H1 (cell line): Measurements from ENCODE around the gene RNF4. TPM values are rescaled to one million over a fixed set of nuclear protein-coding genes. Genes with fewer than 3 reads are reported as not detected.

ENCODE experiments used
- CTCF ChIA-PET: fragments of 300-600 bp; sonication (Branson Sonifier 250); formaldehyde crosslinking; loops from one replicate; lab custom pipeline; 2021; ENCODE audit not compliant: partially characterized antibody; lab: Charles Lee
- POLR2A ChIA-PET: fragments of 300-600 bp; sonication (Branson Sonifier 250); formaldehyde crosslinking; loops from one replicate; lab custom pipeline; 2021; ENCODE audit warnings: inconsistent platforms; ENCODE audit not compliant: partially characterized antibody; lab: Charles Lee
- DNase-seq, 2 experiments: peaks; one replicate each; pipeline versions ENCODE4 v3.0.0 to v3.0.0-alpha.2; 2010 to 2022; ENCODE audit warnings: low spot score in 2 of 2, low read depth in 1 of 2, mixed read lengths in 1 of 2
- FAIRE-seq: peaks from 2 replicates; lab custom pipeline; 2011; peaks lifted over from hg19 to GRCh38; lab: Jason Lieb, UNC
- H2AFZ ChIP-seq: 2 replicates; pipeline ENCODE4 v1.8.1; 2012; ENCODE audit warnings: low read length, inconsistent platforms
- H2AK5ac ChIP-seq: 2 replicates; pipeline ENCODE4 v1.6.1; 2013; ENCODE audit warnings: low read depth, low read length
- H2BK120ac ChIP-seq: replicated peaks from 2 replicates; pipeline ENCODE3; 2013; ENCODE audit warnings: low read depth, low read length, inconsistent platforms
- H2BK12ac ChIP-seq: 2 replicates; pipeline ENCODE4 v1.6.1; 2013; ENCODE audit warnings: low read depth, low read length
- H2BK15ac ChIP-seq: 2 replicates; pipeline ENCODE4 v1.6.1; 2013; ENCODE audit warnings: low read length
- H2BK20ac ChIP-seq: 2 replicates; pipeline ENCODE4 v1.6.1; 2013; ENCODE audit warnings: low read length
- H2BK5ac ChIP-seq: 2 replicates; pipeline ENCODE4 v1.6.1; 2013; ENCODE audit warnings: low read depth, low read length
- H3K14ac ChIP-seq: 2 replicates; pipeline ENCODE4 v1.6.1; 2013; ENCODE audit warnings: inconsistent platforms; ENCODE audit not compliant: insufficient read length
- H3K18ac ChIP-seq: 2 replicates; pipeline ENCODE4 v1.6.1; 2013; ENCODE audit warnings: low read length; ENCODE audit errors: extremely low read depth
- H3K23ac ChIP-seq: 2 replicates; pipeline ENCODE4 v1.6.1; 2013; ENCODE audit warnings: inconsistent platforms; ENCODE audit not compliant: insufficient read length
- H3K23me2 ChIP-seq: 2 replicates; pipeline ENCODE4 v1.6.1; 2013; ENCODE audit warnings: low read depth, low read length
- H3K27ac ChIP-seq: 2 replicates; pipeline ENCODE4 v1.6.1; 2011; ENCODE audit warnings: low read depth, low read length, inconsistent platforms
- H3K27me3 ChIP-seq, 4 experiments: replicated peaks in 1 of 4; 1 replicate in 1 of 4; 2 replicates in 3 of 4; pipeline versions ENCODE4 v1.6.1 to v1.8.1; 2011 to 2013; ENCODE audit warnings: low read length in 3 of 4, mild to moderate bottlenecking in 3 of 4, inconsistent platforms in 2 of 4, mixed read lengths in 2 of 4, moderate library complexity in 1 of 4; ENCODE audit not compliant: control insufficient read depth in 3 of 4, insufficient read depth in 3 of 4; ENCODE audit errors: extremely low read depth in 1 of 4
- H3K36me3 ChIP-seq, 4 experiments: 2 replicates each; pipeline versions ENCODE4 v1.6.1 to v1.8.1; 2011 to 2013; ENCODE audit warnings: mild to moderate bottlenecking in 4 of 4, low read length in 3 of 4, moderate library complexity in 2 of 4, control low read depth in 1 of 4, inconsistent platforms in 1 of 4; ENCODE audit not compliant: insufficient read depth in 4 of 4, control insufficient read depth in 2 of 4
- H3K4ac ChIP-seq: replicated peaks from 2 replicates; pipeline ENCODE3; 2013; ENCODE audit warnings: low read length, low read depth, mixed read lengths, inconsistent platforms; ENCODE audit not compliant: insufficient read length
- H3K4me1 ChIP-seq, 4 experiments: replicated peaks in 1 of 4; 1 replicate in 1 of 4; 2 replicates in 3 of 4; pipeline versions ENCODE4 v1.6.1 to v1.8.1; 2011 to 2013; ENCODE audit warnings: low read length in 3 of 4, inconsistent platforms in 2 of 4, mixed read lengths in 1 of 4; ENCODE audit not compliant: insufficient read depth in 4 of 4, control insufficient read depth in 3 of 4
- H3K4me2 ChIP-seq, 2 experiments: 2 replicates each; pipeline versions ENCODE4 v1.6.1 to v1.8.1; 2011 to 2013; ENCODE audit warnings: low read depth in 2 of 2, low read length in 2 of 2, control low read depth in 1 of 2, inconsistent platforms in 1 of 2, mild to moderate bottlenecking in 1 of 2; ENCODE audit not compliant: insufficient read depth in 1 of 2
- H3K4me3 ChIP-seq, 4 experiments: fragments of 200-600, 300-600 bp in 1 of 4; sonication (generic), shearing (Covaris generic), sonication (Bioruptor Twin) in 1 of 4; 2 replicates each; pipeline versions ENCODE4 v1.5.1 to v1.8.1; 2011 to 2016; ENCODE audit warnings: low read length in 4 of 4, low read depth in 3 of 4, control low read depth in 2 of 4, inconsistent platforms in 2 of 4, mild to moderate bottlenecking in 2 of 4, mixed read lengths in 1 of 4, moderate library complexity in 1 of 4; ENCODE audit not compliant: insufficient read depth in 2 of 4; ENCODE audit errors: extremely low read depth in 1 of 4
- H3K56ac ChIP-seq: replicated peaks from 2 replicates; pipeline ENCODE3; 2013; ENCODE audit warnings: low read depth, mild to moderate bottlenecking, mixed read lengths, low read length, inconsistent platforms; ENCODE audit not compliant: insufficient read length
- H3K79me1 ChIP-seq: 2 replicates; pipeline ENCODE4 v1.6.1; 2013; ENCODE audit warnings: low read depth, low read length, control low read depth
- H3K79me2 ChIP-seq, 2 experiments: 2 replicates each; pipeline versions ENCODE4 v1.6.1 to v1.8.1; 2012 to 2013; ENCODE audit warnings: low read length in 2 of 2, mild to moderate bottlenecking in 2 of 2, inconsistent platforms in 1 of 2; ENCODE audit not compliant: insufficient read depth in 2 of 2, control insufficient read depth in 1 of 2
- H3K9ac ChIP-seq, 4 experiments: replicated peaks in 1 of 4; 1 replicate in 1 of 4; 2 replicates in 3 of 4; pipeline versions ENCODE4 v1.6.1 to v1.8.1; 2011 to 2013; ENCODE audit warnings: low read depth in 3 of 4, low read length in 3 of 4, control low read depth in 2 of 4, mild to moderate bottlenecking in 2 of 4, moderate library complexity in 2 of 4, inconsistent platforms in 1 of 4; ENCODE audit errors: extremely low read depth in 1 of 4
- H3K9me3 ChIP-seq, 2 experiments: 2 replicates each; pipeline versions ENCODE4 v1.6.1 to v1.8.1; 2012 to 2013; ENCODE audit warnings: mild to moderate bottlenecking in 2 of 2, moderate library complexity in 2 of 2, control low read depth in 1 of 2, inconsistent platforms in 1 of 2, low read depth in 1 of 2, low read length in 1 of 2, mixed read lengths in 1 of 2; ENCODE audit not compliant: insufficient read depth in 2 of 2
- H4K20me1 ChIP-seq, 2 experiments: replicated peaks in 1 of 2; 2 replicates each; pipeline versions ENCODE3 to v1.8.1; 2011 to 2013; ENCODE audit warnings: inconsistent platforms in 2 of 2, low read length in 2 of 2, mild to moderate bottlenecking in 1 of 2; ENCODE audit not compliant: insufficient read depth in 2 of 2, control insufficient read depth in 1 of 2
- H4K5ac ChIP-seq: 2 replicates; pipeline ENCODE4 v1.6.1; 2013; ENCODE audit warnings: low read length, low read depth, mixed read lengths, inconsistent platforms; ENCODE audit not compliant: insufficient read length
- H4K8ac ChIP-seq: 2 replicates; pipeline ENCODE4 v1.8.0; 2013; ENCODE audit warnings: mild to moderate bottlenecking, moderate library complexity, low read length, inconsistent platforms; ENCODE audit not compliant: insufficient read depth; ENCODE audit errors: extremely low read depth
- H4K91ac ChIP-seq: replicated peaks from 2 replicates; pipeline ENCODE3; 2013; ENCODE audit warnings: low read length, mixed read lengths, inconsistent platforms; ENCODE audit not compliant: insufficient read length
- BACH1 ChIP-seq: IDR thresholded peaks from 2 replicates; pipeline ENCODE4 v1.6.1; 2012; ENCODE audit warnings: low read length, improper control_type of control experiment
- CBX8 ChIP-seq: fragments of 300-800, 300-1000 bp; sonication (generic); IDR thresholded peaks from 2 replicates; pipeline ENCODE4 v1.7.1; 2016; ENCODE audit warnings: low read depth, low read length, borderline replicate concordance
- CEBPB ChIP-seq: IDR thresholded peaks from 2 replicates; pipeline ENCODE4 v1.6.1; 2012; ENCODE audit warnings: low read depth, low read length
- CHD1 ChIP-seq: IDR thresholded peaks from 2 replicates; pipeline ENCODE4 v1.6.1; 2012; ENCODE audit warnings: low read depth, low read length, improper control_type of control experiment
- CREB1 ChIP-seq: IDR thresholded peaks from 2 replicates; pipeline ENCODE4 v1.6.1; 2012; ENCODE audit warnings: inconsistent platforms
- FOSL1 ChIP-seq: IDR thresholded peaks from 2 replicates; pipeline ENCODE4 v1.6.1; 2011; ENCODE audit warnings: mild to moderate bottlenecking, low read depth, low read length, moderate library complexity; ENCODE audit not compliant: insufficient read depth
- MAX ChIP-seq: IDR thresholded peaks from 2 replicates; pipeline ENCODE4 v1.6.1; 2012; ENCODE audit warnings: inconsistent platforms
- NRF1 ChIP-seq: IDR thresholded peaks from 2 replicates; pipeline ENCODE4 v1.6.1; 2011; ENCODE audit warnings: mild to moderate bottlenecking, low read depth, low read length, improper control_type of control experiment
- PHF8 ChIP-seq: fragments of 200-600 bp; sonication (generic); conservative IDR thresholded peaks from 2 replicates; pipeline ENCODE4 v1.7.1; 2012; ENCODE audit warnings: low read depth, mild to moderate bottlenecking, inconsistent platforms, low read length, moderate library complexity
- SP2 ChIP-seq: IDR thresholded peaks from 2 replicates; pipeline ENCODE4 v1.6.1; 2012; ENCODE audit warnings: mild to moderate bottlenecking, low read length, inconsistent platforms
- SP4 ChIP-seq: IDR thresholded peaks from 2 replicates; pipeline ENCODE4 v1.6.1; 2012; ENCODE audit warnings: low read length, inconsistent platforms
- SRF ChIP-seq: IDR thresholded peaks from 2 replicates; pipeline ENCODE4 v1.6.1; 2011; ENCODE audit warnings: mild to moderate bottlenecking, low read depth, low read length, moderate library complexity
- SUZ12 ChIP-seq: fragments of 200-600 bp; sonication (generic); IDR thresholded peaks from 2 replicates; pipeline ENCODE4 v1.6.1; 2012; ENCODE audit warnings: mild to moderate bottlenecking, inconsistent platforms, low read length, moderate library complexity, mixed read lengths
- WGBS, 2 experiments: shearing (Covaris generic) in 1 of 2; methylation state at CpG; one replicate each; pipeline versions ENCODE4 v1.1.6 to v1.1.7; 2013 to 2015; ENCODE audit warnings: low lambda C conversion rate in 2 of 2, mixed read lengths in 2 of 2, inconsistent platforms in 1 of 2, low coverage in 1 of 2, missing lambda C conversion rate in 1 of 2; ENCODE audit not compliant: insufficient replicate concordance in 2 of 2, insufficient coverage in 1 of 2, insufficient read length in 1 of 2; ENCODE audit errors: extremely low coverage in 1 of 2, missing lambda C conversion rate in 1 of 2; 5-methylcytosine and 5-hydroxymethylcytosine counted together
- polyA plus RNA-seq, 7 experiments: library from polyadenylated mRNA; depleted of rRNA in 3 of 7; stranded (reverse) in 5 of 7; unstranded in 2 of 7; fragments of >200 nt in 5 of 7; fragments of 200-250 nt in 2 of 7; gene quantifications; 1 replicate in 5 of 7; 2 replicates in 1 of 7; 4 replicates in 1 of 7; pipeline versions ENCODE4 v1.2.1 to v1.2.3, GENCODE V29; 2011 to 2013; ENCODE audit warnings: missing spikeins in 2 of 7, mixed read lengths in 2 of 7
- total RNA-seq: library from RNA; stranded (reverse); fragmentation: NEBNext Ultra II Directional; extraction: Animal tissue kit (Norgen Biotek cat#: 25700); gene quantifications from 2 replicates; pipeline ENCODE4 v1.2.1, GENCODE V29; 2021

RNF4 gene
- total and polyA plus RNA-seq, 2 of the 8 experiments (the other 6 are each of a cell fraction or from before 2014, with no cell fraction given), result 68.2 to 78.9 TPM

- H3K79me1 ChIP-seq, result peaks cover 12% of the 10 kb centered on the region
- H3K18ac ChIP-seq, result no peak overlapping the region
- H4K5ac ChIP-seq, result no peak overlapping the region
- no peak overlapping the region for H4K91ac ChIP-seq
- no peak overlapping the region for H3K27ac ChIP-seq
- peaks cover 90 to 99% of the 10 kb centered on the region in 2 experiments for H3K79me2 ChIP-seq
- no peak overlapping the region for H2BK15ac ChIP-seq
- H2BK12ac ChIP-seq, result no peak overlapping the region
- no peak overlapping the region for H2BK20ac ChIP-seq
- H3K23ac ChIP-seq, result no peak overlapping the region
- H2AFZ ChIP-seq, result no peak overlapping the region
- no peak overlapping the region for H3K4ac ChIP-seq
- FAIRE-seq (no peak), DNase-seq (no peak)
- ChIA-PET POLR2A (interaction anchor here (0.9 to 1.1 kb wide), 2 partner anchors 12 to 14 kb away, joined by 3 to 4 read pairs; partner anchors contain the start of gene RNF4), CTCF (no interaction called here)
- no peaks in the 10 kb centered on the region for H3K27me3 ChIP-seq
- H3K4me3 ChIP-seq, result no peak overlapping the region
- H3K56ac ChIP-seq, result no peak overlapping the region
- H3K9me3 ChIP-seq, result no peaks in the 10 kb centered on the region
- no peaks in the 10 kb centered on the region for H3K23me2 ChIP-seq
- H2BK5ac ChIP-seq, result no peak overlapping the region
- TF ChIP-seq SP4, result no peak
- no peak for TF ChIP-seq PHF8
- no peak for TF ChIP-seq SP2
- TF ChIP-seq FOSL1, result no peak
- no peak for TF ChIP-seq CEBPB
- TF ChIP-seq SRF, result no peak
- no peak for TF ChIP-seq SUZ12
- TF ChIP-seq MAX, result no peak
- TF ChIP-seq BACH1, result no peak
- no peak for TF ChIP-seq CBX8
- TF ChIP-seq NRF1, result no peak
- no peak for TF ChIP-seq CREB1
- no peak for TF ChIP-seq CHD1
- no peak overlapping the region for H3K9ac ChIP-seq
- peaks cover 1 to 11% (median 7%) of the 10 kb centered on the region in 4 experiments; a peak in 5 of 7 replicates for H3K4me1 ChIP-seq
- 91% methylated on average over 4 of the region's 4 CpGs; no CpG with 5 or more reads in 1 of the 2 experiments for WGBS, 2 experiments
- H4K20me1 ChIP-seq, result peaks cover 50 to 64% of the 10 kb centered on the region in 2 experiments
- no peak overlapping the region for H3K4me2 ChIP-seq
- no peak overlapping the region for H2AK5ac ChIP-seq
- no peaks in the 10 kb centered on the region for H3K36me3 ChIP-seq
- no peak overlapping the region for H4K8ac ChIP-seq
- H2BK120ac ChIP-seq, result no peak overlapping the region
- H3K14ac ChIP-seq, result no peak overlapping the region
These were observed 13.3 kb downstream of the RNF4 start for GRCh38 chr4:2482192-2482591.
